Lung microvascular endothelial cell (primary cell): Measurements from ENCODE around the gene YWHAQ. TPM values are rescaled to one million over a fixed set of nuclear protein-coding genes. Genes with fewer than 3 reads are reported as not detected.

Source experiments
- DNase-seq, 2 donors: peaks; one replicate each; pipeline versions ENCODE4 v3.0.0 to v3.0.0-alpha.2; 2010; ENCODE audit warnings: low read depth in 2 of 2
- total RNA-seq: library from RNA; depleted of rRNA; stranded (reverse); fragments of >200 nt; gene quantifications from 2 replicates; pipeline ENCODE4 v1.2.1, GENCODE V29; 2014

Gene YWHAQ
- 152 and 217 TPM in 2 replicates for total RNA-seq

DNA sequence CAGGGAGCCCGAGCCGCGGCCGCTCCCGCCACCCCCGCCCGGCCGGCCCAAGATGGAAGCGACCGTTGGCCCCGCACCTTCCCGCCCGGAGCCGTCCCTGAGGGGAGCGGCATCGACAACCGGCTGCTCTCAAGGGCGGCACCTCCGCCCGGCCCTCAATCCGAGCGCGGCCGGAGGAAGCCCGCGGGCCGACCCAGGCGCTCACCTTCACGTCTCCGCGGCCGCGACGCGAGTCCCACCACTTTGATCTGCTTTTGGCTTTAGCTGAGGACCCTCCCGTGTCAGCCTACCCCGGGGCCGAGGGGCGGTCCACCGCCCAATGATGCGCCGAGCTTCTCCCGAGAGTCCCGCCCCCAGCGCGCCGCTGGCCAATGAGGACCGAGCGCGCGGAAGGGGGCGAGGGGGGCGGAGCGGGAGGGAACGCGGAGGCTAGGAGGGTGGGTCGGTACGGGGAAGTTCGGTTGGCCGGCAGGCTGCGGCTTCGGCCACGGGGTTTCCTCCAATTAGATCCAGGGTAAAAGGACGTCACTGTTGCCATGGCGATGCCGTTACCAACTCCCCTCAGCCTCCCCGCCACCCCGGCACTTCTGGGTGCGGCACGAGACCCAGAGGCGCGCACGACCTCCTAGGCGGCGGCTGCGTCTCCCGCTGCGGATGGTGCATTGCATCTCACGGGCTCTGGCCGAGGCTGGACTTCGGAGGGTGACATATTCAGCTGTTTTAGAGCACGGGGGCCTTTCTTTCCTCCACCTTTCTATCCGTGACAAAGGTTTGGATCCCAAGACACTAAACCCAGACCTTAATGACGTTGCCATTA, at the start of gene YWHAQ:
Gene YWHAQ, minus strand, starts transcription at position 262 of the 817 bp plus-strand sequence. CDS start 545 bp downstream, outside the sequence.
- peak; percentile 99 for DNase-seq

GRCh38 chr2:9680082-9680481, 49.3 kb upstream of the YWHAQ start:
- no peak for DNase-seq

DNA sequence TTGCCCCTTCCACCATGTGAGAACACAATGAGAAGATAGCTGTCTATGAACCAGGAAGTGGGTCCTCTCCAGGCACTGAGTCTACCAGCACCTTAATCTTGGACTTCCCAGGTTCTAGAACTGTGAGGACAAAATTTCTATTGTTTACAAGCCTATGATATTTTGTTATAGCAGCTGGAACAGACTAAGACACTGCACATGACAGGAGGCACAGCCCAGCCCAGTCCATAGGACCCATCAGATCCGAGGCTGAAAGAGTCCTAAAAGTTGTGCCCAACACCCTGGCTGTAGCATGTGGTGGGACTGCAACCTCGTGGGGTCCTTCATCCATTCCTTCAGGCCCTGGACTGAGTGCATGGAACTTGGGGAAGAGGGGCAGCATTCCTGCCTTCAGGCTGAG, 48.4 kb upstream of the YWHAQ start:
- DNase-seq = no peak

DNA sequence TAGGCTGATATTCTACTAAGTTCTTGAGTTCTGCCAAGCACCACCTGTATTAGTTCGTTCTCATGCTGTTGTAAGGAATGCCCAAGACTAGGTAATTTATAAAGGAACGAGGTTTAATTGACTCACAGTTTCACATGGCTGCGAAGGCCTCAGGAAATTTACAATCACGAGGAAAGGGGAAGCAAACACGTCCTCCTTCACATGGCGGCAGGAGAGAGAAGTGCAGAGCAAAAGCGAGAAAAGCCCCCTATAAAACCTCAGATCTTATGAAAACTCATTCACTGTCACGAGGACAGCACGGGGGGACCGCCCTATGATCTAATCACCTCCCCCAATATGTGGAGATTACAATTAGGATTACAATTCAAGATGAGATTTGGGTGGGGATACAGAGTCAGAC, 47.7 kb upstream of the YWHAQ start:
- no peak for DNase-seq

- DNase-seq = peak in 1 of 2 donors; percentile 92
Observed at GRCh38 chr2:9675415-9676351, 44.9 kb upstream of the YWHAQ start.

- DNase-seq = no peak
Observed at GRCh38 chr2:9674891-9675414, 44.2 kb upstream of the YWHAQ start.

GRCh38 chr2:9673914-9674481, 43.2 kb upstream of the YWHAQ start:
- peak in 1 of 2 donors; percentile 22 for DNase-seq

- no peak for DNase-seq
Observed at GRCh38 chr2:9668687-9669345, 38.0 kb upstream of the YWHAQ start.

GRCh38 chr2:9667826-9668225, 37.0 kb upstream of the YWHAQ start:
- no peak for DNase-seq

DNA sequence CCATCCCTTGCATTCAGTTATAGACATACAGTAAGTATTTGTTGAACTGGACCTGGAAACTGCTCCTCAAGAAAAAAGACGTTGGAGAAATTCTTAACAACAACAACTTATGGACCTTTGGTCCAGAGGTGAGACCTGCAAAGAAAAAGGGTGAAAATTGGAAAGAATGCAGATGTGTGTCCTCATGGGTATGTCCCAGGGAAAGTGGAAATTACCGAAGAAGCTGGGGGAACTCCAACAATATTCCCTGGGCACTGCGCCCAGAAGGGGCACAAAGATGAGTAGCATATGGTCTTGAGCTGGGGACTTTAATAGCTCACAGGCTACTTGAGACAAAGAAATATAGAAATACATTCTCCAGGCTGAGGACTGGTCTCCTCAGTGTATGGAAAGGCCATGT, 35.5 kb upstream of the YWHAQ start:
- DNase-seq = peak in 1 of 2 donors; percentile 43

DNA sequence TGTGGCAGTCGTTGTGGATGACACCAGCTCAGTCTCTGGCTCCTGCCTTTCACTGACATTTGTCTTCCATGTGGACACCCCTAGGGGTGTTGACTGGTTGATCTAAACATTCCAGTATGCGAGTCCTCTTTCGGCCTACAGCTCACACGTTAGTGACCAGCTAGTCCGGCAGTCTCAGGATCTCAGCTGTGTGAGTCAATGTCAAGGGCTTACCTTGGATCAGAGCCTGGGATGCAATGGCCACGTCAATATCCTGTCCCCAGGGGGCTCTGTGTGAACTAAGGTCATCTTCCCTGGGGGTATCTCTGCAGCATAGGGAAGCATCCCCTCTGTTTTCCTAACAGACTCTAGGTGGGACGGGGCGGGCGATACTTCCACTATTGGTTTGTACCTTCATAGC, 35.1 kb upstream of the YWHAQ start:
- DNase-seq = peak; percentile 21 to 68

- no peak for DNase-seq
Observed at GRCh38 chr2:9664365-9664764, 33.6 kb upstream of the YWHAQ start.

DNA sequence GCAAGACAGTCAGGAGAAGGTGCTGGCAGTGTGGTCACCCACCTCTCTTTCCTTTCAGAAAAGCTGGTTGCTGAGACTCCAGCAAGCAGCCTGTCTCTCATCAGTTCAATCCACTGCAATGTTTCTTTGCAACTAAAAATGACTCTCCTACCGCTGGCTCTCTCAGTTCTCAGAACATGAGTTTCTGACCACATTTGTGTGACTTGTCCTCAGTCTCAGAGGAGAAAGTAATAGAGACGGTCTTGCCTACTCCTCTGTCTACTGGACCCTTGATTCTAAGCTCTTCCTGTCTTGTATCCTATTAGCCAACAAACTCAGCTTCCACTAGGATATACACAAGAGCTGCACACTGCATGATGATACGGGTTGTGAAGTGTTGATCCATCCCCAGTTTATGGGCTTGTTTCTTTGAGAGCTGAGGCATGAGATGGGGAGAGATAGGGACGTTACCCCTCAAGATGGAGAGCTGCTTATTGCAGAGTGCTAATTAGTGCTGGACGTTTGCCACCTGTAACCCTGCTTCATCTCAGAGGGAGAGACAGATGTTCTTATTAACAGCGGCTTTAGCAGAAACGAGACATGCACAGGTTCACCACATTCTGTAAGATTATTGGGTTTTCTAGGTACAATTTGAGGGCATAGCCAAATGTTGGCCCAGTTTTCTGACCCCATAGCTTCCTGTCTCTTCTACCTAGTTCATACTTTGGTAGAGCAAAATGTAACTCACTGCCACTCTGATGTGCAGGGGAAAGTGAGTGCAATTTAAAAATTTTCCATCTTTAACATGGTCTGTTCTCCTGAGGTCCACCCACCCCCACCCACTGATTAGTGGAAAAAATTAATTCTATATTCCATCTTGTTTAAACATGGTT, 32.4 kb upstream of the YWHAQ start:
- DNase-seq = no peak

GRCh38 chr2:9661261-9661660, 30.5 kb upstream of the YWHAQ start:
- DNase-seq = no peak

DNA sequence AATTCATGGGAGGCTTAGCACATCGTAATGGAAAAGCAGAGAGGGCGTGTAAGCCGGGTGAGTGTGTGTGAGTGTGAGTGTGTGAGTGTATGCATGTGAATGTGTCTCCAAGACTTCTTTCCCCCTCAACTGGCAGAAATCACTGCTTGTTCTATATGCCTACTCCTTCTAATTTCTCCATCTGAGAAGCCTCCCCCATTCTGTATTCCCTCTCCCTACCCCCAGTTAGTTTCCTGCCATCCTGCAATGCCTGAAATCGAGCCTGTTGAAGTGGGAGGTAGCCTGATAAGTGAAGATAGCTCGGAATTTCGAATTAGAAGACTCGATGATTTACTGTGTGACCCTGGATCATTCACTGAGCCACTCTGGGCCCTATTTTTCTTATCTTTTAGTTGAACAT, 30.0 kb upstream of the YWHAQ start:
- DNase-seq = no peak

DNA sequence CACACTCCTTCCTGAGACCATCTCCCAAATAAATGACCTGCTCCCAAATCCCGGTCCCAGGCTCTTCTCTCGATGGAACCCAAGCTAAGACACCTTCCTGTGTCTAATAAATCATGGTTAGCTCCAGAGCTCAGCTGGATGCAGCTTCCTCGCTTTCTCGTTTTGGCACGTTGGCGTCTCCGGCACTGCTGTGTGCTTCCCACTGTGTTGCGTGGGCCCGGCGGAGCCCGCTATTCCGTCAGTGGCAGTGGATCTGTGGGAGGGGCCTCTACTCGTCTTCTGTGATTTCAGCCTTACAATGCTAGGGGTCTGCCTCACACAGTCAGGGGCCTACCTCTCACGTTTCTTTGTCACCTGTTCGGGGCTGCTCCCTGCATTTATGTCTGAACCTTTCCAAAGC, 29.4 kb upstream of the YWHAQ start:
- DNase-seq = no peak

DNA sequence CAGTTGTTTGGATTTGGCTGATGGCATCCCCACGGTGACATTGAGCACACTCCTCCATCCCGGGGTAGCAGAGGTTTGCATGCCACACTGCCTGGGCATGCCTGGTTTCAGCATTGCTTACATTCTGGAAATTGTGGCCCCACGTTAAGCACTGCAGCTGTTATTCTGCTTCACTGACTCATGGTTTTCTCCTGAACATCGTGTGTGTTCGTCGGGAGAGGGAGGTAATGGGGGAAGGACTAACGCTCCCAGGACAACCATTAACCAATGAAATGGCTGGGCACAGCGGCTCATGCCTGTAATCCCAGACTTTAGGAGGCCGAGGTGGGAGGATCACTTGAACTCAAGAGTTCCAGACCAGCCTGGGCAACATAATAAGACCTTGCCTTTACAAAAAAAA, 28.2 kb upstream of the YWHAQ start:
- DNase-seq = no peak

- no peak for DNase-seq
Observed at GRCh38 chr2:9657731-9658130, 26.9 kb upstream of the YWHAQ start.

DNA sequence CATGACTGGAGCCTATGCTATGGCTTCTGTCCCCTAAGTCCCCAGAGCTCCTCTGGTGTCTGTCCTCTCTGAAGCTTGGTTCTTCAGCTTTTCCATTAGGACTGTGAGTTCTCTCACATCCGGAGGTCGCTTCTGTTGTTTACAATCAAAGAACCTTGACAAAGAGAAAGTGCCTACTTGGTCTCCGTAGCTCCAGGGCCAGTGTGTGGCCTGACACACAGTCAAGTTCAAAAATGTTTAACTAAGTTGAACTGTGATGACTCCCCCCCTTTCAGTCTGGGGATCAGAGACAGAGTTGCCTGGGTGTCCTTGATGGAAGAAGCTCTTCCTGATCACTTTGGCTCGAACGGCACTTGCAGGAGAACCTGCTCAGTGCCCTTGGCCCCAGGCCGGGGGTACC, 26.3 kb upstream of the YWHAQ start:
- peak in 1 of 2 donors; percentile 53 for DNase-seq

- DNase-seq = peak; percentile 50 to 98
Observed at GRCh38 chr2:9656270-9656766, 25.5 kb upstream of the YWHAQ start.
